GM18858 (cell line): ENCODE measurements around the gene WDR54.
"Not testable (repeated sequence)": the region's sequence is repeated elsewhere in the genome, so short reads cannot be mapped to it uniquely, and the experiment has no call there.

Source experiments
- ATAC-seq: cut with Tn5 transposase; IDR thresholded peaks from one replicate; pipeline ENCODE4 v1.9.1; 2021; ENCODE audit not compliant: unreplicated experiment

WDR54 gene

DNA sequence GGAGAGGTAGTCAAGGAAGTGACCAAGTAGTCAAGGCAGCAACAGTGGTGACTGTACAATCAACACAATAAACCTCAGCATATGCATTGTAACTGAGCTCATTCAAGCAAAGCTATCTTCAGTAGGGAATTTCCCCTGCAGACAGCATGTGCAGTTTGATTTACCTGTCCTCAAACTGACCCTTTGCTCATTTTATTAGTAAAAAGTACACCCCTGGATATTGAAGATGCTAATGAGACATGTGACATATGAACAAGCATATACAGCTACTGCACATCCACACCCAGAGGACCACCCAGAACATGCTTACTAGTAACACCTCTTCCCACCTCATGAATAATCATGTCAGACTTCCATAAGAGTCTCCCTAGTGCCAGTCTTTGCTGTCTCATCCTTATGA is 15.5 kb upstream of the WDR54 start:
- ATAC-seq, result peak; percentile 83

- ATAC-seq, result no peak
Measured at GRCh38 chr2:74407682-74408081, 13.8 kb upstream of the WDR54 start.

DNA sequence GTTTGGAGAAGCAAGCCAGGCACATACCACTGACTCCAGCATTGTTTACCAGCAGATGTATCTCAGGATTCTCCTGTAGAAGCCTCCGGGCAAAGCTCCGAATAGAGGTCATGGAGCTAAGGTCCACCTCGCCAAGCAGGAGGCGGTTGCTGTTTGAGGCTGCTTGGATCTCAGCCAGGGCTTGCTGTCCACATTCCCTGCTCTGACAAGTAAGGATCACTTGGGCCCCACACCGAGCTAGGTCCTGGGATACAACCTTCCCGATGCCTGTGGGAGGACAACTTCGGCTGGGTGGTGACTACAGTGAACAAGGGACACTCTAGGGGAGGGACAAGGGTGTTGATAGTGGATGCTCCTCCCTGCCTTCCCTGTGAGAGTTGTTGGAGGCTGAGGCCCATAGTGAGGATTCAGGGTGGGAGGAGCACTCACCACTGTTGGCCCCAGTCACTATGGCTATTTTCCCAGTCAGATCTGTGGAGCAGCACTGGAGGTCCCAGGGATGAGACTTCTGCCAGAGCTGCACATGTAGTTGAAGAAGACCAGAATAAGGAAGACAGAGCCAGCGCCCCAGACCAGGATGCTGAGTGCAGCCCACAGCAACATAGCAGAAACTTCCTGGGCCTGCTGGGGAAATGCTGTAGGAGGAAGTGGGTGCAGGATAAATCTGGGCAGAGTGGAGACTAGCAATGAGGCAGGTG is 8.4 kb upstream of the WDR54 start:
- no peak for ATAC-seq

GRCh38 chr2:74414441-74414840 is 7.1 kb upstream of the WDR54 start:
- ATAC-seq, result no peak

GRCh38 chr2:74414881-74415761 is 6.4 kb upstream of the WDR54 start:
- ATAC-seq, result no peak

GRCh38 chr2:74415762-74416395 is 5.7 kb upstream of the WDR54 start:
- no peak for ATAC-seq

DNA sequence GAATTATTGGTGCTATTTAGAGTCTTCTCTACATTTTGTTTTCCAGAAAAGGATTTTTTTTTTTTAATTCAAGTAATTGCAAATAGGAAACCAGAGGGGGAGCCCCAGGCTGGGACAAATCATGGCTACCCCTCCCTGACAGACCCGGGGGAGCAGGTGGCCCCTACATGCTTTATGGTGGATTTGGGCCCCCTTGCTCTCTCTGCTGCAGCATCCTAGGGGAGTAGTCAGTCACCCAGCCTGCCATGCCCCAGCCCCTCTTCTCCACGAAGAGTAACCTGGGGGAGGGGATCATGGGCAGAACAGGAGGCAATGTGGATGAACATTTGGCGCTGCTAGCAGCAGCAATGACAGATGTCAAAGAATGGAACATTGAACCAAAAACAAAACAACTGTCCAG is 4.8 kb upstream of the WDR54 start:
- ATAC-seq, result no peak

- ATAC-seq, result no peak
Measured at GRCh38 chr2:74417197-74417596, 4.3 kb upstream of the WDR54 start.

DNA sequence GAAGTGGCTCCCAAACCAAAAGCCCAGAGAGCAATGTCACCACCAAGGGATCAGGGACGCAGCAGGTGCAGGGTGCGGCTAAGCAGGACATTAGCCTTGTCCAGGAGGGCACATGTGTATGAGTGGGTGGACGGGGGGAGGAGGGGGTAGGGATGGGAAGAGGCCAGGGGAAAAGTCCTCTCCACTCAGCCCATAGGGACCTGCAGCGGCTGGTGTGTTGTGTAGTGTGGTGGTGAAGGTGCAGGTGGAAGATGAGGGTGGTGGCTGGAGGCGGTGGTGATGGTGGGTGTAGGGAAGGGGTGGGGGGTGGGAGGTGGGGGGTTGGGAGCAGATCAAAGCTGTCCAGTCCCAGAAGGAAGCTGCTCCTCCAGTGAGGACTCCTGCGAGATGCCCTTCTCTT is 3.8 kb upstream of the WDR54 start:
- no peak for ATAC-seq

DNA sequence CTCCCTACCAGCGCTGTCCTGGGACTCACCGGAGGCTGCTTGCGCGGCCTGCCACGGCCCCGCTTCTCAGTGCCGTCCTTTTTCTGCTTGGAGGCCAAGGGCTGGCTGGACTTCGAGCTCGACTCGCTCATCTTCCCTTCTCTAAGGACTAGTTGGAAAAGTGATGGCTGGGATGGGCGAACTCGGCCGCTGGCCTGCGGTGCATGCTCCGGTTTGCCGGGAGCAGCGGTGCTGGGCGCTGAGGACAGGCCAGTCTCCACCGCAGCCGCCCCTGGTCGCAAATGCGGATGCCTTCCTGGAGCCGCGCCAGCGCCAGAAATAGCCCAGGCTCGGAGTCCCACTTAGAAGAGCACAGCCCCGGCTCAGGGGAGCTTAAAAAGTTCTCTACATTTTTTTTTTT is 3.2 kb upstream of the WDR54 start:
- ATAC-seq, result no peak

DNA sequence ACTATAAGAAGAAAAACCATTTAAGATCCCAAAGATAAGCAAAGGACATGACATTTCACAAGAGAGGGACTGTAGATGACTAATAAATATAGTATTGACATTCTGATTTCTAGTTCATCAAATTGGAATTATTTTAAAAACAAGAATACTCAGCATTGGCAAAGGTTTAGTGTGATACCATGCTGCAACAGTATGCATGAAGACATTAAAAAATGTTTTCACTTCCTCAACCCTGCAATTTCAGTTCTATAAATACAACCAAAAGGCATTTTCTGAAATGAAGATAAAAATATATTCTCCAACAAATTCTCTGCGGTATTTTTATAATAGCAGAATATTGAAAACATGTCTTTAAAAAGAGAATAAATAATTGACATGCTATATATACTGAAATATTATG is 2.2 kb upstream of the WDR54 start:
- ATAC-seq, result no peak

- no peak for ATAC-seq
Measured at GRCh38 chr2:74420006-74420405, 1.5 kb upstream of the WDR54 start.

DNA sequence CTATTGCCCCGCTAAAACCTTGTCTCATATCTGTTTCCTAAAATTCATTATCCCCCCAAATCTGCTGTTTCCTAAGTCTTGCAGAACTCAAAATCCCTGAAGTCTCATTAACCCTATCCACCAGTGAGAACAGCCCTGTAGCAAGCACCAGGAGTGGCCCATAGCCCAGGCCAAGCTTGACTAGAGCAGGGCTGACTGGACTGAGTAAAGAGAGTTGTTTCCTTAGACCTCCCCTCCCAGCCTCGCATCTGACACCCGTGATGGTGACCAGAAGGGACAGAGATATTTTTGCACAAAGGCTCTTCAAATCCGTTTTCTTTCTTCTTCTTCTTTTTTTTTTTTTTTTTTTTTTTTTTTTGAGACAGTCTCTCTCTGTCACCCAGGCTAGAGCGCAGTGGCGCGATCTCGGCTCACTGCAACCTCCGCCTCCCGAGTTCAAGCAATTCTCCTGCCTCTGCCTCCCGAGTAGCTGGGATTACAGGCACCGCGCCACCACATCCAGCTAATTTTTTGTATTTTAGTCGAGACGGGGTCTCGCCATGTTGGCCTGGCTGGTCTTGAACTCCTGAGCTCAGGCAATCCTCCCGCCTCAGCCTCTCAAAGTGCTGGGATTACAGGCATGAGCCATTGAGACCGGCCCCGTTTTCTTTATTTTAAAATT is 957 bp upstream of the WDR54 start:
- ATAC-seq, result not testable (repeated sequence)

DNA sequence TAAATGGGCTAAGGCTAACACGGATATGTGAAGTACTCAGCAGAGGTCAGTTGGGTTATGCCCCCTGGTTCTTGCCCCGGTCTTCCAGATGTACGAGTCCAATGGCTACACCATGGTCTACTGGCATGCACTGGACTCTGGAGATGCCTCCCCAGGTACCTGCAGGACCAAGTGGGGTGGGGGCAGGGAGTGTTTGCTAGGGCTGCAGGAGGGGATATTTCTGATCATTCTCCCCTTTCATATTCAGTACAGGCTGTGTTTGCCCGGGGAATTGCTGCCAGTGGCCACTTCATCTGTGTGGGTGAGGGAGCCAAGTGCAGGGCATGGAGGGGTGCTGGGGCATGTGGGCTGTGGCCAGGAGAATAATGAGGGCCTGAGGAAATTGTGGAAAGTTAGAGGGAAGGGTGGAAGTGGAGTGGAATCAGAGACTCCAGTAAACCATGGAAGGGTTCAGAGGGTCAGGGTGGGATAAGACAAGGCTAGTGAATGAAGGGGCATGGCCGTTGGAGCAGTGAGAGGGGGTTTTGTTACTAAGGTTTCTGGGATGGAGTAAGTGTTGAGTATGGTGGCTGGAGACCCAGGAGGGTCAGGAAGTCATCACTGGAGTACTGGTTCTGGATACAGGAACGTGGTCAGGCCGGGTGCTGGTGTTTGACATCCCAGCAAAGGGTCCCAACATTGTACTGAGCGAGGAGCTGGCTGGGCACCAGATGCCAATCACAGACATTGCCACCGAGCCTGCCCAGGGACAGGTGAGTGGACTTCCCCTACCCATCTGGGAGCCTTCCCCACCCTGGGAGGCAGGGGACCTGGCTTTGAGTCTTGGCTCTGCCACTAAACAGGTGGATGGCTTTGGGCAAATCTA is 1.9 kb downstream of the WDR54 start:
- no peak for ATAC-seq

DNA sequence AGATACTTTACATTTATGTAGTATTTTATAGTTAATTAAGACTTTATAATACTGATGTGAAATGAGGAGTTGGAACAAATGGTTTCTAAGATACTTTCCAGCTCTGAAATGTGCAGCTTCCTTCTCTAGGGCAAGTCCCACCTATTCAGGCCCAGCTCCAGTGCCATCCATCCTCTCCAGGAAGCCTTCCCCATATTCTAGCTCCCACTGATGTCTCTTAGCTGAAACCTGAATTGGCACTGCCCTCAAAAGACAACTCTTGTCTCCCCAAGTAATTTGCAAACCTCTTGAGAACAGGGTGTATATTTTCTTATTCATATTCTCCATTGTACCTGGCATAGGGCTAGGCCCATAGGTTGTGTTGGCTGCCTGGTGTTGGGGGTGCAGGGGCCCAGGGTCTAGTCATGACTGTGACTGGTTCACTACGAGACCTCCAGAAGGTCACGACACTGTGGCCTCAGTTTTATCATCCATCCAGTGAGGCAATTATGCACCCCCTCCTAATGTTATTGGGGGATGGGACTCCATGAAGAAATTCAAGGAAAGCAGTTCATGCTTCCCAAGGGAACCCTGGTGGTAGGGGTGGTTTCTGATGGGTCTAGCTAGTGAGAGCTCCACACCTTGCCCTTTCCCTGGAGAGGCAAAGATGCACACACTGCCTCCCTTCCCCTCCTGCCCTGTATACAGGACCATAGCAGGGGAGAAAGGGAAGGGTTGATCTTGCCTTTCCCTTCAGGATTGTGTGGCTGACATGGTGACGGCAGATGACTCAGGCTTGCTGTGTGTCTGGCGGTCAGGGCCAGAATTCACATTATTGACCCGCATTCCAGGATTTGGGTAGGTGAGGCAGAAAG is 2.8 kb downstream of the WDR54 start:
- ATAC-seq, result no peak

GRCh38 chr2:74424995-74425406 is 3.5 kb downstream of the WDR54 start:
- no peak for ATAC-seq

DNA sequence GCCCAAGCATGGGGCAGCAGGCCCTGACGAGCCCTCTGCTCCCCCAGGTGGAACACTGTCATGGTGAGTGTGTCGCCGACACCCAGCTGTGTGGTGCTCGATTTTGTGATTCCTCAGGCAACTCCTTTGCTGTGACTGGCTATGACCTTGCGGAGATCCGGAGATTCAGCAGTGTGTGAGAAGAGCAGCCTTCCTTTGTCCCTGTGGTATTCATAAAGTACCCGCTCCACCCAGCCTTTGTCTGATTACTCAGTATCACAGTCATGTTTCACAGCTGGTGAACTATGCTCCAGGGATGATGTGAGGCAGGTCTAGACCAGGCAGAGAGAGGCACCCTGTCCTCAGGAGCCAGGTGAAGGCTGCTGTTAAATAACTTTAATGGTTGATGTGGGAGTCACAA is 4.0 kb downstream of the WDR54 start:
- no peak for ATAC-seq

DNA sequence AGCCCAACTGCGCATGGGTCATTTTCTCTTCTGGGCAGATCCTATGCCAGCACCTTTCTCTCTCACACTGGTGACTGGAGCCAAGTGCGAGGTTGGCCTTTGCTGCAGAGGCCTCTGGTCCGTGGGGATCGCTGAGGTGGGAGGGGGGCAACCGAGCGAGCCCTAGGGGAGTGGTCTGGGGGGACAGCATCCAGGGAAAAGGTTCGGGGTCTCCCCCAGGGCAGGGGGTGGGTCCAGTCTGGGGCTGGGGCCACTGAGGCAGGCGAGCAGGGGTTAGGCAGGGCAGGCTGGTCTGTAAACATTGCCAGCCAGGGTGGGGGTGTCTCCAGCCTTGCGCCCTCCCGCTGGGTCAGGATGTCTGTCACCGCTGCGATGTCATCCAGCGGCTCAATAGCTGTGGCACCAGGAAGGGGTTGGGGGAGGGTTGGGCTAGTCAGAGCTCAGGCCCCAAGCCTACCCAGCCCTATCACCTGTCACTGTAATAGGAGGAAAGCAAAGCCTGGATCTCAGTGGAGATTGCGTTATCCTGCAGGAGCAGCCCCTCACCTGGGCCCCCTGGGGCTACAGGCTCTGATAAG is 4.7 kb downstream of the WDR54 start:
- ATAC-seq, result no peak

DNA sequence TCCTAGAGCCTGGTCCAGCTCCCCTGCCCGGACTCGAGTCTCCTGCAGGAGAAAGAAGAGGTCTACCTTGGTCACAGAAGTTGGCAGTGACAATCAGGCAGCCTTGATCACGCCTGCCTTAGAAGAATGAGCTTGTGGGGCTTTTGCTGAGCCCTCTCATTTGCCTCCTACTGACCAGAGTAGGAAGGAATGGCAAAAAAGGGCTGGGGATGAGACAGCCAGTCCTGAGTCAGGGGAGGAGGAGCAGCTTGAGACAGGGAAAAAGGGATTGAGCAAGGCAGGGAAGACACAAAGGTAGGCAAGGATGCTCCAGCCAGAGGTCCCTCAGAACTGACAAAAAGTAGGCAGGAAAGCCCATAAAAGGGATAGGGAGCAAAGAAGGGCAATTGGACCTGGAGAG is 6.0 kb downstream of the WDR54 start:
- ATAC-seq, result no peak
